C4-2B (cell line): ENCODE results near the gene SIRPD.

ENCODE experiments used
- ZFX ChIP-seq: fragments of 450-650 bp; IDR thresholded peaks from 2 replicates; pipeline ENCODE4 v1.6.1; 2017
- TF ChIP-seq, protein P1 (sequence below): fragments of 450-650 bp; conservative IDR thresholded peaks from 2 replicates; pipeline ENCODE4 v1.5.1; 2017; ENCODE audit warnings: mild to moderate bottlenecking

DNA sequence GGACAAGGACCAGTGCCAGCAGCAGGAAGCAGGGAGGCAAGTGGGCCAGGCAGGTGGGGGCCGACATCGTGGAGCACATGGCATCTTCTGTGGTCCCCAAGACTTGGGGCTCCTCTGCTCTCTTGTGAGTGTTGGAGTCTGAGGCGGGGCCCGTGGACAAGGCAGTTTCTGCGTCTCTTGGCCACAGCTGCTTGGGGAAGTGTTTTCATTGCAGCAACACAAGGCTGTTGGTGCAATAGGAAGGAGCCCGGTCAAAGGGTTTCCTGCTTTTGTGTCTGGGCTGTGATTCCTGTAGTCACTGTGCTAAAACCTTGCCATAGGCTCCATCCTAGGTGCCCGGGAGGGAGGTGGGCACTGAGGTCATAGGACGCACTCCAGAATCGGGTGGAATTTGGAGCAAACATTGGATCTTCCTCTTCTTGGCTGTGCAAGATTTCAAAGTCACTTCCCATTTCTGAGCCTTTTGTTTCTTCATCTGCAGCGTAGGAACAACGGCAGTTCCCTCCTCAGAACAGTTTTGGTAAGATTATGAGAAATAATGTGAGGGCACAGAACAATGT lies 66.1 kb downstream of the SIRPD start, which contains the start of gene SIRPB2:
- TF ChIP-seq, protein P1, sequence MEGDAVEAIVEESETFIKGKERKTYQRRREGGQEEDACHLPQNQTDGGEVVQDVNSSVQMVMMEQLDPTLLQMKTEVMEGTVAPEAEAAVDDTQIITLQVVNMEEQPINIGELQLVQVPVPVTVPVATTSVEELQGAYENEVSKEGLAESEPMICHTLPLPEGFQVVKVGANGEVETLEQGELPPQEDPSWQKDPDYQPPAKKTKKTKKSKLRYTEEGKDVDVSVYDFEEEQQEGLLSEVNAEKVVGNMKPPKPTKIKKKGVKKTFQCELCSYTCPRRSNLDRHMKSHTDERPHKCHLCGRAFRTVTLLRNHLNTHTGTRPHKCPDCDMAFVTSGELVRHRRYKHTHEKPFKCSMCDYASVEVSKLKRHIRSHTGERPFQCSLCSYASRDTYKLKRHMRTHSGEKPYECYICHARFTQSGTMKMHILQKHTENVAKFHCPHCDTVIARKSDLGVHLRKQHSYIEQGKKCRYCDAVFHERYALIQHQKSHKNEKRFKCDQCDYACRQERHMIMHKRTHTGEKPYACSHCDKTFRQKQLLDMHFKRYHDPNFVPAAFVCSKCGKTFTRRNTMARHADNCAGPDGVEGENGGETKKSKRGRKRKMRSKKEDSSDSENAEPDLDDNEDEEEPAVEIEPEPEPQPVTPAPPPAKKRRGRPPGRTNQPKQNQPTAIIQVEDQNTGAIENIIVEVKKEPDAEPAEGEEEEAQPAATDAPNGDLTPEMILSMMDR, result no peak
- no peak for TF ChIP-seq ZFX
